DOHH2 (cell line): Measurements from ENCODE around the gene ENO1.

Experiments
- H3F3A ChIP-seq: fragments of 200-600 bp; sonication (generic), shearing (Covaris generic); 2 replicates; pipeline ENCODE4 v1.6.0; 2016; ENCODE audit warnings: antibody characterized with exemption, mild to moderate bottlenecking; ENCODE audit not compliant: control insufficient read depth, insufficient read depth
- H3K27ac ChIP-seq: fragments of 200-600 bp; sonication (generic); 2 replicates; pipeline ENCODE4 v1.5.1; 2014; ENCODE audit warnings: low read depth, mild to moderate bottlenecking, low read length, moderate library complexity
- H3K27me3 ChIP-seq: fragments of 200-600 bp; sonication (generic); 2 replicates; pipeline ENCODE4 v1.6.1; 2014; ENCODE audit warnings: mild to moderate bottlenecking, low read length, mixed read lengths; ENCODE audit not compliant: control insufficient read depth
- H3K36me3 ChIP-seq: fragments of 200-600 bp; sonication (generic); 2 replicates; pipeline ENCODE4 v1.6.1; 2014; ENCODE audit warnings: mild to moderate bottlenecking, low read length, moderate library complexity, mixed read lengths; ENCODE audit not compliant: control insufficient read depth
- H3K4me1 ChIP-seq: fragments of 200-600 bp; sonication (generic); 2 replicates; pipeline ENCODE4 v1.6.1; 2014; ENCODE audit warnings: mild to moderate bottlenecking, low read length, mixed read lengths; ENCODE audit not compliant: control insufficient read depth
- H3K4me2 ChIP-seq: fragments of 200-600 bp; sonication (generic); 2 replicates; pipeline ENCODE4 v1.6.0; 2014; ENCODE audit warnings: mild to moderate bottlenecking, low read length, moderate library complexity
- H3K4me3 ChIP-seq: fragments of 200-600 bp; sonication (generic); 2 replicates; pipeline ENCODE4 v1.5.1; 2014; ENCODE audit warnings: mild to moderate bottlenecking, low read length, mixed read lengths
- H3K79me2 ChIP-seq: fragments of 200-600 bp; sonication (generic); 2 replicates; pipeline ENCODE4 v1.6.1; 2014; ENCODE audit warnings: mild to moderate bottlenecking, low read length, mixed read lengths; ENCODE audit not compliant: control insufficient read depth
- H3K9me2 ChIP-seq: fragments of 200-600 bp; sonication (generic); replicated peaks from 2 replicates; pipeline ENCODE4 v1.6.1; 2014; ENCODE audit warnings: mild to moderate bottlenecking, low read length, mixed read lengths; ENCODE audit not compliant: control insufficient read depth
- H3K9me3 ChIP-seq: fragments of 200-600 bp; sonication (generic); 2 replicates; pipeline ENCODE4 v1.6.1; 2014; ENCODE audit warnings: antibody characterized with exemption, low read length, mixed read lengths; ENCODE audit not compliant: control insufficient read depth, insufficient read depth
- H4K20me1 ChIP-seq: fragments of 200-600 bp; sonication (generic); 2 replicates; pipeline ENCODE4 v1.6.0; 2014; ENCODE audit warnings: low read depth, mild to moderate bottlenecking, antibody characterized with exemption, low read length, moderate library complexity; ENCODE audit not compliant: control insufficient read depth, insufficient read depth
- EZH2phosphoT487 ChIP-seq: fragments of 200-600 bp; sonication (generic); IDR thresholded peaks from 2 replicates; pipeline ENCODE4 v1.6.1; 2017; ENCODE audit warnings: borderline replicate concordance, mild to moderate bottlenecking, antibody characterized with exemption, low read length, moderate library complexity, mixed read lengths
- TF ChIP-seq, protein P1 (sequence below): fragments of 200-600 bp; sonication (generic); IDR thresholded peaks from one replicate; pipeline ENCODE4 v1.5.1; 2014; ENCODE audit warnings: antibody characterized with exemption, mild to moderate bottlenecking, low read depth, low read length; ENCODE audit not compliant: poor library complexity, severe bottlenecking

ENO1 gene

DNA sequence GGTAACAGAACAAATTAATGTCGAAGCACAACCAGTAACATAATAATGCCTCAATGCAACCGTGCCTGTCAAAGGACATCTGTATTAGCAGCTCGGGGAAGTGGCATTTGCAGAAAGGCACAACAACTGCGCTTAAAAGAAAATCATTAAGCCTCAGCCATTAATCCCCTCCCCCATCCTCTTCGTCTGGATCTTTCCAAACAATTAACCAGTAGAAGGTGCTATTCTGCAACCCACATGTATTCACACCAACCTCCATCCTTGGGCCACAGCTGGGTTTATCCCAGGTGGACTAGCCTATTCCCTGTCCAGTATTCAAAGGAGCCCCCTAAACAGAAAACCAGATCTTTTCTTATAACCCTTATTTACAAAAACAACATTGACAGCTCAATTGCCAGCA is 63.6 kb downstream of the ENO1 start:
- peaks cover 76% of the 10 kb centered on the region for H3K79me2 ChIP-seq
- H3K9me2 ChIP-seq, result no peaks in the 10 kb centered on the region
- H4K20me1 ChIP-seq, result peaks cover 19% of the 10 kb centered on the region; the same call in 1 of the 2 replicates
- H3F3A ChIP-seq, result peaks cover 5% of the 10 kb centered on the region
- H3K4me2 ChIP-seq, result peak overlapping the region; percentile 88
- no peaks in the 10 kb centered on the region for H3K9me3 ChIP-seq
- no peak overlapping the region for H3K27ac ChIP-seq
- TF ChIP-seq EZH2phosphoT487, result no peak
- TF ChIP-seq, protein P1, sequence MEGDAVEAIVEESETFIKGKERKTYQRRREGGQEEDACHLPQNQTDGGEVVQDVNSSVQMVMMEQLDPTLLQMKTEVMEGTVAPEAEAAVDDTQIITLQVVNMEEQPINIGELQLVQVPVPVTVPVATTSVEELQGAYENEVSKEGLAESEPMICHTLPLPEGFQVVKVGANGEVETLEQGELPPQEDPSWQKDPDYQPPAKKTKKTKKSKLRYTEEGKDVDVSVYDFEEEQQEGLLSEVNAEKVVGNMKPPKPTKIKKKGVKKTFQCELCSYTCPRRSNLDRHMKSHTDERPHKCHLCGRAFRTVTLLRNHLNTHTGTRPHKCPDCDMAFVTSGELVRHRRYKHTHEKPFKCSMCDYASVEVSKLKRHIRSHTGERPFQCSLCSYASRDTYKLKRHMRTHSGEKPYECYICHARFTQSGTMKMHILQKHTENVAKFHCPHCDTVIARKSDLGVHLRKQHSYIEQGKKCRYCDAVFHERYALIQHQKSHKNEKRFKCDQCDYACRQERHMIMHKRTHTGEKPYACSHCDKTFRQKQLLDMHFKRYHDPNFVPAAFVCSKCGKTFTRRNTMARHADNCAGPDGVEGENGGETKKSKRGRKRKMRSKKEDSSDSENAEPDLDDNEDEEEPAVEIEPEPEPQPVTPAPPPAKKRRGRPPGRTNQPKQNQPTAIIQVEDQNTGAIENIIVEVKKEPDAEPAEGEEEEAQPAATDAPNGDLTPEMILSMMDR, result peak; percentile 48
- H3K36me3 ChIP-seq, result peaks cover 6% of the 10 kb centered on the region
- peaks cover 42% of the 10 kb centered on the region for H3K4me1 ChIP-seq
- H3K27me3 ChIP-seq, result no peaks in the 10 kb centered on the region
- peak overlapping the region; percentile 46 for H3K4me3 ChIP-seq

DNA sequence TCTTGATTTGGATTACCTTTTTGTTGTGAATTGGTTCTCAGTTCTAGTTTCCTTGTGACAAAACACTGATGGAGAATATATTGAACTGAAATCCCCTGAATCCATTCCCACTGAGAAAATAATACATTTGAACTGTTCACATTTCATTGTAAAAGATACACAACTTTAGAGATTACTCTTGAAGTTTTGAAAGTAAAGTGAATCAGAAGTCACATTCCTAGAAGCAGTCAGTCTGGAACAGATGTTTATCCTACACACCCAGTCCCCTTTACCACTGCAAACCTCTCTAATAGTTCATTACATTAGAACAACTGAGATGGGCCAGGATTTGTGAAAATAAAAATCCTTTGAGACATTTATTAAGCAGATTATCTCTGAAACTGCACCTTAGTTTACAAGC is 64.5 kb downstream of the ENO1 start:
- H3K27ac ChIP-seq, result no peak overlapping the region
- no peaks in the 10 kb centered on the region for H3K27me3 ChIP-seq
- H4K20me1 ChIP-seq, result peaks cover 19% of the 10 kb centered on the region; the same call in 1 of the 2 replicates
- H3K9me2 ChIP-seq, result no peaks in the 10 kb centered on the region
- no peak for TF ChIP-seq EZH2phosphoT487
- TF ChIP-seq, protein P1, result no peak
- 0 out of 2 replicates have a peak overlapping the region, but pooled peaks have one; percentile 88 for H3K4me2 ChIP-seq
- H3K36me3 ChIP-seq, result peaks cover 6% of the 10 kb centered on the region
- H3K79me2 ChIP-seq, result peaks cover 84% of the 10 kb centered on the region
- H3F3A ChIP-seq, result peaks cover 5% of the 10 kb centered on the region
- H3K4me1 ChIP-seq, result peaks cover 47% of the 10 kb centered on the region
- no peaks in the 10 kb centered on the region for H3K9me3 ChIP-seq
- no peak overlapping the region for H3K4me3 ChIP-seq

DNA sequence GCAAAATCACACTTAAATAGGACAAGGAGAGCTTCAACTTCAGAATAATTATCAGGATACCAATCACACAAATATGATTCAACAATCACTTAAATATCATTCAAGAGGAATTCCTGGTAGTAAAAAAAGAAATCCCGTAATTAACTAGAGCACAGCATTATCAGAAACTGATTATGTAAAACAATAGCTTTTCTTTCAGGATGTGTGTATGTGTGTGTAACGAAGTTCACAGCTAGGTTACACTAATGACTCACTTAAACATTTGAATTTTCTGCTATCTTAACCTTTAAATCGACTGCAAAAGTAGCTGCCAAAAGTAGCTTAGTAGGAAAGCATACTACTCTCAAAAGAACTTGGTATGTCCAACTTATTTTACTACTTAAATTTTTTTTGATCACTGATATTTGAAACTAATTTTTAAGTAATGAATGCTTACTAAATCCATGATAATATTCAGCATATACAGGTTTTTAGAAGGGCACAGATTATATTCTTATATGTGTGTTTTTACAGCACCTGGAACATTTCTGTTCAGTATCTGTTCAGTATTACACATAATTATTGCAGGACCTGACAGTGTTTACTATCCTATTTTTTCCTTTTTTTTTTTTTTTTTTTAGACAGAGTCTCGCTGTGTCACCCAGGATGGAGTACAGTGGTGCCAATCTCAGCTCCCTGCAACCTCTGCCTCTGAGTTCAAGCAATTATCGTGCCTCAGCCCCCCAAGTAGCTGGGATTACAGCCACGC is 65.3 kb downstream of the ENO1 start:
- Histone ChIP-seq H3K4me3 (no peak overlapping the region), H3K36me3 (peaks cover 6% of the 10 kb centered on the region), H3K79me2 (peaks cover 90% of the 10 kb centered on the region), H3F3A (peaks cover 3% of the 10 kb centered on the region), H3K4me2 (peak overlapping the region; percentile 13), H3K27me3 (no peaks in the 10 kb centered on the region), H3K4me1 (peaks cover 47% of the 10 kb centered on the region), H3K9me2 (no peaks in the 10 kb centered on the region), H4K20me1 (peaks cover 19% of the 10 kb centered on the region; the same call in 1 of the 2 replicates), H3K27ac (no peak overlapping the region), H3K9me3 (no peaks in the 10 kb centered on the region)
- TF ChIP-seq, protein P1, result no peak
- no peak for TF ChIP-seq EZH2phosphoT487
